Sigmoid colon (tissue), 4 donors: ENCODE data around the gene NHP2.

Experiments
- POLR2A ChIP-seq, 2 donors: fragments of 450-650 bp; IDR thresholded peaks; one replicate each; pipeline ENCODE4 v1.6.1; 2016; ENCODE audit warnings: antibody characterized with exemption in 2 of 2, mild to moderate bottlenecking in 2 of 2, moderate library complexity in 2 of 2
- POLR2AphosphoS5 ChIP-seq, 4 donors: sonication (generic); formaldehyde crosslinking; IDR thresholded peaks; one replicate each; pipeline ENCODE4 v1.6.1; 2017; ENCODE audit warnings: antibody characterized with exemption in 4 of 4
- TF ChIP-seq, protein P1 (sequence below), 4 experiments: fragments of 450-650 bp in 3 of 4; fragments of 200-600 bp in 1 of 4; IDR thresholded peaks; one replicate each; pipeline ENCODE4 v1.5.1; 2016 to 2019; ENCODE audit warnings: antibody characterized with exemption in 4 of 4, mild to moderate bottlenecking in 3 of 4, moderate library complexity in 2 of 4

DNA sequence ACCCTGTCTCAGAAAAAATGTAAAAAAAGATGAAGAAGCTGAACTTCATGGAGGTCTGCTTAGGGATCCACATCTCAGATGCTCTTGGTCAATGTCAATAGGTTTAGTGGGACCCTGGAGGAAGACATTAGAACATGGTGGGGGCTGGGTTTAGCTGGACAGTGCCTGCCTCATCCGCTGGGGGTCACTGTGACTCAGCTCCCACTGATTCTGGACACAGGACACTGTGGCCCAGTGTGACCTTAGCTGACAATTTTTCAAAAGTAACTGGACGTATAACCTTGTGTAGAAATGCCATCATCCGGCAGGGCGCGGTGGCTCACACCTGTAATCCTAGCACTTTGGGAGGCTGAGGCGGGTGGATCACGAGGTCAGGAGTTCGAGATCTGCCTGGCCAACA lies 43.3 kb upstream of the NHP2 start:
- TF ChIP-seq, protein P1, sequence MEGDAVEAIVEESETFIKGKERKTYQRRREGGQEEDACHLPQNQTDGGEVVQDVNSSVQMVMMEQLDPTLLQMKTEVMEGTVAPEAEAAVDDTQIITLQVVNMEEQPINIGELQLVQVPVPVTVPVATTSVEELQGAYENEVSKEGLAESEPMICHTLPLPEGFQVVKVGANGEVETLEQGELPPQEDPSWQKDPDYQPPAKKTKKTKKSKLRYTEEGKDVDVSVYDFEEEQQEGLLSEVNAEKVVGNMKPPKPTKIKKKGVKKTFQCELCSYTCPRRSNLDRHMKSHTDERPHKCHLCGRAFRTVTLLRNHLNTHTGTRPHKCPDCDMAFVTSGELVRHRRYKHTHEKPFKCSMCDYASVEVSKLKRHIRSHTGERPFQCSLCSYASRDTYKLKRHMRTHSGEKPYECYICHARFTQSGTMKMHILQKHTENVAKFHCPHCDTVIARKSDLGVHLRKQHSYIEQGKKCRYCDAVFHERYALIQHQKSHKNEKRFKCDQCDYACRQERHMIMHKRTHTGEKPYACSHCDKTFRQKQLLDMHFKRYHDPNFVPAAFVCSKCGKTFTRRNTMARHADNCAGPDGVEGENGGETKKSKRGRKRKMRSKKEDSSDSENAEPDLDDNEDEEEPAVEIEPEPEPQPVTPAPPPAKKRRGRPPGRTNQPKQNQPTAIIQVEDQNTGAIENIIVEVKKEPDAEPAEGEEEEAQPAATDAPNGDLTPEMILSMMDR (IDR thresholded peaks at IDR 0.05), result no peak
- TF ChIP-seq POLR2AphosphoS5 (IDR thresholded peaks at IDR 0.05) (no peak), POLR2A (IDR thresholded peaks at IDR 0.05) (no peak)
